Measurements from ENCODE around the gene ZNF385D.

DNA sequence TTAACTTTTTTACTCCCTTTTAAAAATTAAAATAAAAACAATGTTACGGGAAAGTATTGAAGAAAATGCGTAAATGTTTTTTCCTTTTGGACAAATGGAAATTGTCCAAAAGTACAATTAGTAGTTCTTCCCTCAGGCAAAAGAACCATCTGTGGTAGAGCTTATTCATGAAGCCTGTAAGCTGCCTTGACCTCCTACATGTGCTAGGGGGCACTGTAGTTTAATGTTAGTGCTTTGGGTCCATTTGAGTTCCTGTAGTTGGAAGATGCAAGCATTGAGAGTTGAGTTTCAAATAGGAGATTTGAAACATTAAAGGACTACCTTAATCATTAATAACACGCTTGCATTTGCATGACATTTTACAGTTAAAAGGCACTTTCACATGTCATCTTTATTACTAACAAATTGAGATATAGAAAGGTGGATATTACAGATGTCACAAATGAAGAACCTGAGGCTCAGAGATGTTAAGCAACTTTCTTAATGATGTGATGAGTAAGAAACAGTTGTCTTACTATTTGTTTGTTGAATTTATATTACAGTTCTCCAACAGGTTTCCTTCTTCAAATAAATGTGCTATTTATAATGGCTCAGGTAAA, 1.8 kb upstream of the ZNF385D start:
- TF ChIP-seq, protein P1, sequence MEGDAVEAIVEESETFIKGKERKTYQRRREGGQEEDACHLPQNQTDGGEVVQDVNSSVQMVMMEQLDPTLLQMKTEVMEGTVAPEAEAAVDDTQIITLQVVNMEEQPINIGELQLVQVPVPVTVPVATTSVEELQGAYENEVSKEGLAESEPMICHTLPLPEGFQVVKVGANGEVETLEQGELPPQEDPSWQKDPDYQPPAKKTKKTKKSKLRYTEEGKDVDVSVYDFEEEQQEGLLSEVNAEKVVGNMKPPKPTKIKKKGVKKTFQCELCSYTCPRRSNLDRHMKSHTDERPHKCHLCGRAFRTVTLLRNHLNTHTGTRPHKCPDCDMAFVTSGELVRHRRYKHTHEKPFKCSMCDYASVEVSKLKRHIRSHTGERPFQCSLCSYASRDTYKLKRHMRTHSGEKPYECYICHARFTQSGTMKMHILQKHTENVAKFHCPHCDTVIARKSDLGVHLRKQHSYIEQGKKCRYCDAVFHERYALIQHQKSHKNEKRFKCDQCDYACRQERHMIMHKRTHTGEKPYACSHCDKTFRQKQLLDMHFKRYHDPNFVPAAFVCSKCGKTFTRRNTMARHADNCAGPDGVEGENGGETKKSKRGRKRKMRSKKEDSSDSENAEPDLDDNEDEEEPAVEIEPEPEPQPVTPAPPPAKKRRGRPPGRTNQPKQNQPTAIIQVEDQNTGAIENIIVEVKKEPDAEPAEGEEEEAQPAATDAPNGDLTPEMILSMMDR (conservative IDR thresholded peaks at IDR 0.05; ENCODE audit: low read depth in 2 of 2): peak; percentile 81 to 86
- no peak for TF ChIP-seq REST (IDR thresholded peaks at IDR 0.05; ENCODE audit: unreplicated experiment)

All from GM23338 (cell line).